Upper lobe of left lung (tissue), 4 donors: ENCODE results near the gene PUSL1.

Experiments used
- CTCF ChIP-seq, 6 experiments: fragments of 450-650 bp in 4 of 6; fragments of 200-600 bp in 2 of 6; sonication (generic) in 2 of 6; IDR thresholded peaks; one replicate each; pipeline ENCODE4 v1.5.1; 2016 to 2019; ENCODE audit warnings: antibody characterized with exemption in 6 of 6
- EP300 ChIP-seq, 4 donors: sonication (generic); formaldehyde crosslinking; IDR thresholded peaks; one replicate each; pipeline ENCODE4 v1.5.1; 2017; ENCODE audit warnings: antibody characterized with exemption in 4 of 4, control low read depth in 2 of 4
- POLR2A ChIP-seq, 4 donors: fragments of 450-650 bp; IDR thresholded peaks; one replicate each; pipeline ENCODE4 v1.5.1; 2016 to 2017; ENCODE audit warnings: antibody characterized with exemption in 4 of 4, mild to moderate bottlenecking in 2 of 4
- POLR2AphosphoS5 ChIP-seq, 2 donors: sonication (generic); formaldehyde crosslinking; IDR thresholded peaks; one replicate each; pipeline ENCODE4 v1.5.1; 2017; ENCODE audit warnings: antibody characterized with exemption in 2 of 2

- TF ChIP-seq EP300 (IDR thresholded peaks at IDR 0.05) (no peak), POLR2A (IDR thresholded peaks at IDR 0.05) (no peak), CTCF (IDR thresholded peaks at IDR 0.05) (no peak), POLR2AphosphoS5 (IDR thresholded peaks at IDR 0.05) (no peak)
Observed at GRCh38 chr1:1300352-1300739, 8.1 kb upstream of the PUSL1 start.
